ENCODE measurements around the gene AKAP17A.

Gene AKAP17A

GRCh38 chrX:1601768-1602085, 10.3 kb downstream of the AKAP17A start:
- H3K27ac ChIP-seq = no peak overlapping the region
- TF ChIP-seq, protein P1, sequence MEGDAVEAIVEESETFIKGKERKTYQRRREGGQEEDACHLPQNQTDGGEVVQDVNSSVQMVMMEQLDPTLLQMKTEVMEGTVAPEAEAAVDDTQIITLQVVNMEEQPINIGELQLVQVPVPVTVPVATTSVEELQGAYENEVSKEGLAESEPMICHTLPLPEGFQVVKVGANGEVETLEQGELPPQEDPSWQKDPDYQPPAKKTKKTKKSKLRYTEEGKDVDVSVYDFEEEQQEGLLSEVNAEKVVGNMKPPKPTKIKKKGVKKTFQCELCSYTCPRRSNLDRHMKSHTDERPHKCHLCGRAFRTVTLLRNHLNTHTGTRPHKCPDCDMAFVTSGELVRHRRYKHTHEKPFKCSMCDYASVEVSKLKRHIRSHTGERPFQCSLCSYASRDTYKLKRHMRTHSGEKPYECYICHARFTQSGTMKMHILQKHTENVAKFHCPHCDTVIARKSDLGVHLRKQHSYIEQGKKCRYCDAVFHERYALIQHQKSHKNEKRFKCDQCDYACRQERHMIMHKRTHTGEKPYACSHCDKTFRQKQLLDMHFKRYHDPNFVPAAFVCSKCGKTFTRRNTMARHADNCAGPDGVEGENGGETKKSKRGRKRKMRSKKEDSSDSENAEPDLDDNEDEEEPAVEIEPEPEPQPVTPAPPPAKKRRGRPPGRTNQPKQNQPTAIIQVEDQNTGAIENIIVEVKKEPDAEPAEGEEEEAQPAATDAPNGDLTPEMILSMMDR (conservative IDR thresholded peaks at IDR 0.05) = no peak

DNA sequence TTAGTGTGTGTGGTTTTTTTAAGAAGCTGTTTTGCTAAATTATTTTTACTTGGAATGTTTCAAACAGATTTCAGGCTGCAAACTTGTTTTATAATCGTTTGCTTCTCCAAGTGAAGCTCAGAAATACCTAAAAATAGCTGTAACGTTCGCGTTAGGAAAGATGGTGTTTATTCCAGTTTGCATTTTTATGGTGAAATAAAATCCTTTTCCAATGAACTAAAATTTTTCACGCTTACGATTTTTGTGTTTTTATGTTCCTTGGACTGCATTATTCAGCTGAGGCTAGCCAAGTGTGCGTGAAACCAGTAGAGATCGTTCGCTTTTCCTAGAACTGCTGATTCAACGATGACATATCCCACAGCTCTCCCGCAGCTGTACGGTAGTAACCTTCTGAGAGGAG, 10.9 kb downstream of the AKAP17A start:
- TF ChIP-seq, protein P1 (conservative IDR thresholded peaks at IDR 0.05) = no peak
- H3K27ac ChIP-seq = no peak overlapping the region

GRCh38 chrX:1606496-1606895, 15.1 kb downstream of the AKAP17A start:
- TF ChIP-seq, protein P1 (conservative IDR thresholded peaks at IDR 0.05) = no peak
- no peak overlapping the region for H3K27ac ChIP-seq

- H3K27ac ChIP-seq = no peak overlapping the region
- TF ChIP-seq, protein P1 (conservative IDR thresholded peaks at IDR 0.05) = no peak
Measured at GRCh38 chrX:1609311-1609710, 17.9 kb downstream of the AKAP17A start.

DNA sequence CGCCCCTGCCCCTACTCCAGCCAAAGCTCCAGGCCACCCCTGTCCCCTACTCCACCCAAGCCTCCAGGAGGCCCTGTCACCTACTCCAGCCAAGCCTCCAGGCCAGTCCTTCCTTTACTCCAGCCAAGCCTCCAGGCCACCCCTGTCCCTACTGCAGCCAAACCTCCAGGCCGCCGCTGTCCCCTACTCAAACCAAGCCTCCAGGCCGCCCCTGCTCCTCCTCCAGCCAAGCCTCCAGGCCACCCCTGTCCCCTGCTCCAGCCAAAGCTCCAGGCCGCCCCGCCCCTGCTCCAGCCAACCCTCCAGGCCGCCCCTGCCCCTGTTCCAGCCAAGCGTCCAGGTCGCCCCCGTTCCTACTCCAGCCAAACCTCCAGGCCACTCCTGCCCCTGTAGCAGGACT, 18.4 kb downstream of the AKAP17A start:
- H3K27ac ChIP-seq = no peak overlapping the region
- TF ChIP-seq, protein P1 (conservative IDR thresholded peaks at IDR 0.05) = no peak

DNA sequence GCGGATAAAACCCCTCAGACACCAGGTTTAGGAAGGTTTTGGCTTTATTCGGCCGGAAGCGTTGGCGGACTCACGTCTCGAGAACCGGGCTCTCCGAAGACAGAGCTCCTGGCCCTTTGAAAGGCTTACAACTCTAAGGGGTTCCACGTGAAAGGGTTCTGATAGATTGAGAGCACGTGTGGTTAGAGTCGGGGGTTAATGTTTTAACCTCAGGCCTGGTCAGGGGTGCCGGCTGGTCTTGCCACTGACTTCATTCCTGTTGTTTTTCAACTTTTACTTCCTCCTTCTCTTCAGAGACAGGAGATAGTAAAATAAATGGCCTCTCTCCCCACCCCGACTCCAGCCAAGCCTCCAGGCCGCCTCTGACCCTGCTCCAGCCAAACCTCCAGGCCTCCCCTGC, 18.8 kb downstream of the AKAP17A start:
- TF ChIP-seq, protein P1 (conservative IDR thresholded peaks at IDR 0.05) = no peak
- no peak overlapping the region for H3K27ac ChIP-seq

- TF ChIP-seq, protein P1 (conservative IDR thresholded peaks at IDR 0.05) = no peak
Measured at GRCh38 chrX:1610736-1611135, 19.3 kb downstream of the AKAP17A start.

More at GRCh38 chrX:1610736-1611135, 19.3 kb downstream of the AKAP17A start:
- H3K27ac ChIP-seq = no peak overlapping the region
